Measurements from ENCODE around the gene NEXN. TPM values are rescaled to one million over a fixed set of nuclear protein-coding genes. Genes with fewer than 3 reads are reported as not detected.
"Not testable (repeated sequence)": the region's sequence is repeated elsewhere in the genome, so short reads cannot be mapped to it uniquely, and the experiment has no call there.

Gene NEXN
- total RNA-seq, 2 experiments from 2014 or later: 0.31 to 0.55 TPM

DNA sequence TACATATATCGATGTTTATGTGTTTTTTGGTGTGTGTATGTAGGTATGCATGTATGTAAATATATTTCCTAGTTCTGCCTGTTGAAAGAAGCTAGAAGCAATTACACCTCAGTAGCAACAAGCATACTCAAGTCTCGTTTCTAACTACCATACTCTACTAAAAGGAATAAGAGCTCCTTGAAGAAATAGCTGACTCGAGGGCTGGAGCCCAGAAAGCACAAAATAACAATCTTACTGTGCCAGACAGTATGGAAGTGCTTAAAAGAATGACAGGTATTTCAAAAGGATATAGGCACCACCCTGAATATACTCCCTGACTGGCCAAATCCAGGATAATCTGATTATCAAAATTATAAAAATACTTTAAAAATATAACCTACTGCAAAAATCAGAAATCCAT is 67.3 kb downstream of the NEXN start:
- ChIA-PET POLR2A (no interaction called here), CTCF (interaction anchor here (0.6 to 1.2 kb wide), 2 partner anchors 13 to 138 kb away, joined by 3 read pairs; no protein-coding TSS in a partner anchor)

DNA sequence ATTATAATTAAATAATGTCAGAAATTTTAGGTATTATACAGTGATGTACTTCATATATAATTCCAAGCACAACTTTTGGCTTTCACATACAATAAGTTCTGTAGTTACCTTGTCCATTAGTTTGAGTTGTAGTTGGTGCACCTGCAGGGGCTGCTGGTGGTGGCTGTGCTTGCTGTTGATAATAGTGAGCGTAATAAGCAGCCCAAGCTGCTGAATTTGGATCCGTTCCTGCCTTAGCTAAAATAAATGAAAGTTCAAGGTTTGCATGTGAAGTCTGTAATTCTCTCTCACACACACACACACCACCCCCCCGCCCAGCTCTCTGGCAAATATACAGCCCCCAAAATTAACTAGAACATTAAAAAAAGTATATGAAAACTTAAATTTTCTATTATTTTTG is 68.0 kb downstream of the NEXN start:
- ChIA-PET CTCF (interaction anchor here (0.6 to 1.2 kb wide), 2 partner anchors 14 to 137 kb away, joined by 3 read pairs; no protein-coding TSS in a partner anchor), POLR2A (no interaction called here)

DNA sequence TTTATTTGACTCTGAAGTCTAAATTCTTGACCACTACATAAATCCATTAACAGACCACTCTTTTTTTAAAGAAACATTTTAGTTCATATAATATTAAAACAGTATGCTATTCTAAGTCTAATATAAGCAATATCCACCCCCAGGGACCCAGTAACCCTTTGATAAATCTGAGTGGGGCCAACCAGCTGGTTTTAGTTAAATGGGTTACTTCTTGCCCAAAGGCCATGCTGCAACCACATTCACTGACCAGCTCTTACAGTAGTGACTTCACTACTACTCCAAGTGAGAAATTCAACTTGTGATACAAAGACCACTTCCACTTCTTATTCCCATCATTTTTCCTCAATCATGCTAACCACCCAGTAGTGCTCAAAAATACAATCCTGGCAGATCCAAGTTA is 70.0 kb downstream of the NEXN start:
- CTCF ChIA-PET: no interaction called here
- POLR2A ChIA-PET: no interaction called here

DNA sequence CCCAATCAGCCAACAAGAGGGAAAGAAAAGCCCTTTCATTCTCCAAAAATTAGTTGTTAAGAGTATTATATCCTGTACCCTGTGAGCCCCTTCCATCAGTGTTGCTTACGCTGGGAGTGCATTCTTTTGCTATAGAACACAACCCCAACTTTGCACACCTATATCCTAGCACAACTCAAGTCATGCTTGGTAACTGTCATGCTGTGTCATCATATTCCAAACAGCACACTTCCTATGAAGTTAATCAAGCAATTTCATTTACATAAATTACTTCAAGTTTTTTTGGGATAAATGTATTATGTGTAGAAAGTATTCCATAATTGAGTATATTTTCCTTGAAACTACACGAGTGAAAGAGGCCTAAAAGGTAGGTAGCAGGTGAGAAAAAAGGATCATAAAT is 70.4 kb downstream of the NEXN start:
- ChIA-PET CTCF (no interaction called here), POLR2A (no interaction called here)

DNA sequence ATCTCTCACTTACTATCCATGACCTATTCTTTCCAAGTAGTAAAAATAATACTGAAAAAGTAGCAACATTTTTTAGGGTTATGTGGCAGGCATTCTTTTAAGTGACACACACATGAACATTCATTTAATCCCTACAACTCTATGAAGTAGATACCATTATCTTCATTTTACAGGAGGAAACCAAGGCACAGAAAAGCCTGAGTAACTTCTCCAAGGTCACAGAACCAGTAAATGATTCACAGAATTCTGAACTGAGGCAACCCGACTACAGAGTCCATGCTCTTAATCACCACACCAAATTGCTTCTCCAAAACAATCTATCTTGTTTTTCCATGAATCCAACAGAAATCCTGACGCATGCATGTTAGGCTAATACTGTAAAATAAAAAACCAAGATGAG is 73.0 kb downstream of the NEXN start:
- ChIA-PET CTCF (no interaction called here), POLR2A (no interaction called here)

DNA sequence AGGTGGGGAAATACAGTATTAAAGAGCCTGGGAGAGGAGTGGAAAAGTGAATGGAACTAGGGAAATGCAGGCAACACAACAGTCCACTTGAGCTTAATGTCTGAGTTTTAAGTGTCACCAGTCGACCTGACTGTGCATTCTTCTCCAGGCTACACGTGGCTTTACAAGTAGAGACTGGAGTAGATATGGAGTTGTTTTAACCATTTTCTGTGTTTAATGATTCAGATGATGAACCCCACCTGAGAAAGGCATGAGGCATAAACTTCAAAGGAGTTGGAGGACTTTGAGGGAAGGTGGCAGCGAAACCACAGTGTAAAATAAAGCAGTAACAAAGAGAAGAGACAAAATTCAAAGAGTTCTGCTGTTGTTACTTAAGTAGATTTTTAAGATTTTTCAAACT is 77.9 kb downstream of the NEXN start:
- CTCF ChIA-PET: interaction anchor here (1.0 kb wide), 1 partner anchor 12 kb away, joined by 3 read pairs; the partner anchor contains the start of gene FUBP1
- POLR2A ChIA-PET: interaction anchor here (1.3 kb wide), 1 partner anchor 9 kb away, joined by 6 read pairs; no protein-coding TSS in a partner anchor

DNA sequence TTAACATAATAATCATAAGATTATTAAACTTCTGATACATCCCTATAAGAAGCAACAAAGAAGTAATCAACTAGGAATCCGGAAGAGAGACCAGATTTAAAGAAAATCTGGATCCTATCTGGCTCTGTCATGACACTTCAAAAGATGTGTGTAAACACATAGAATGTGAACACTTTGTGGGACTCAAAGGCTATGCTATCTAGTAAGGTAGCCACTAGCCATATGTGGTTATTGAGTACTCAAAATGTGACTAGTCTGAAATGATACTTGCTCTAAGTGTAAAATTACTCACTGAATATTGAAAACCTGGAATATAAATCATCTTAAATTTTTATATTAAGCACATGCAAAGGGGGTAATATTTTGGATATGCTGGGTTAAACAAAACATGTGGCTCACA is 81.8 kb downstream of the NEXN start:
- ChIA-PET CTCF (no interaction called here), POLR2A (interaction anchor here (0.8 to 1.5 kb wide), 2 partner anchors 8 to 27 kb away, joined by 3 to 4 read pairs; partner anchors contain the start of gene FUBP1)

DNA sequence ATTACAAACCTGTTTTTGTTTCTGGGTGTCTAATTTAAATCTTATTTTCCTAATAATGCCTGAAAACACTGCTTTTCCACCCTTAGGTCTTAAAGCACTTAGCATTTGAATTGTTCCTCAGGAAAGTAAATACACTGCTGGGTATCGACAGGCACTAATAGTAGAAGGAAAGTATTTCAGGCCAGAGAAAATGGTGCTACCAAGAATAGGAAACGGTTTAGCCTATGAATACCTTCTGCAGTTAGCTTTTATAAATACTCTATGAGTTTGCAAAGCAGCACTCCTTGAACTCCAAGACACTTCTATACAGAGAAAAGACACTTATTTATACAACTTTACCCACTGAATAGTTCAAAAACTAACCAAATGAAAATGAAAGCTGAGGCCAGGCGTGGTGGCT is 83.7 kb downstream of the NEXN start:
- POLR2A ChIA-PET: interaction anchor here (0.7 kb wide), 1 partner anchor 284 kb away, joined by 6 read pairs; no protein-coding TSS in a partner anchor
- CTCF ChIA-PET: no interaction called here

DNA sequence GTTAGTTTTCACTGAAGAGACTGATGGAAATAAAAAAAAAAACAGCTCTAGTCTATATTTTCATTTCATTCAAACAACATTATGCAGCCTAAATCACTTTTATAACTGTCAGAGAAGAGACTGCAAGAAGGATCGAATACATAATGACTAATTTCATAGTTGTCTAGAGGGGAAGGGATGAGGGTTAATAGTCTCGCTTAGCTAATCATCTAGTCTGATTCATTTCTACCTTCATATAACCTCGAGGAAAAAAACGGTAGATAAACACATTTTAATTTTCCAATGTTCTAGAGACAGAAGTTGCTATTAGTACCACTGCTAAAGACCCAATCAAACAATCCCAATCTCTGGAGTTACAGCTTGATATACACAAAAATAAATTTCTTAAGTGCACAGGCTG is 87.0 kb downstream of the NEXN start:
- ChIA-PET CTCF (interaction anchor here (1.3 kb wide), 1 partner anchor 139 kb away, joined by 3 read pairs; no protein-coding TSS in a partner anchor), POLR2A (interaction anchor here (0.7 to 6.4 kb wide), 3 partner anchors 10 to 29 kb away, joined by 3 to 125 read pairs (median 6); partner anchors contain the start of gene DNAJB4)

DNA sequence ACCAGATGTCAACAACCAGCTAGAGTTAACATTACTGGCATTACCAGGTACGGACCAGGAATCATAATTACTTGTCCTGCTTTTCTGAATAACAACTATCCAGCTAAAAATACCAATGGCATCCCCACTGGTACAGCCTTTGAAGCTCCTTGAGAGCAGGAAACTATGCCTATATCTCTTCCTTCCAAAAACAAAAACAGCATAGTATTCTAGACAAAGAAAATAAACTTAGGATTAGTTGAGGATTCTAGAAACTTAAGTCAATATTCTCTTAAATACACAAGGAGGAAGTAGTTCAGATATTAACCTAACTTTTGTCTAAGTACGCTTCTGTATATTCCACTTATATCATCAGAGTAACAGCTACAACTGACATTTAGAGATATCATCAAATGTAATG is 87.5 kb downstream of the NEXN start:
- CTCF ChIA-PET: interaction anchor here (1.3 to 2.6 kb wide), 2 partner anchors 8 to 139 kb away, joined by 3 to 7 read pairs; no protein-coding TSS in a partner anchor
- POLR2A ChIA-PET: interaction anchor here (1.2 to 6.4 kb wide), 2 partner anchors 10 to 28 kb away, joined by 6 to 125 read pairs; partner anchors contain the start of gene DNAJB4

DNA sequence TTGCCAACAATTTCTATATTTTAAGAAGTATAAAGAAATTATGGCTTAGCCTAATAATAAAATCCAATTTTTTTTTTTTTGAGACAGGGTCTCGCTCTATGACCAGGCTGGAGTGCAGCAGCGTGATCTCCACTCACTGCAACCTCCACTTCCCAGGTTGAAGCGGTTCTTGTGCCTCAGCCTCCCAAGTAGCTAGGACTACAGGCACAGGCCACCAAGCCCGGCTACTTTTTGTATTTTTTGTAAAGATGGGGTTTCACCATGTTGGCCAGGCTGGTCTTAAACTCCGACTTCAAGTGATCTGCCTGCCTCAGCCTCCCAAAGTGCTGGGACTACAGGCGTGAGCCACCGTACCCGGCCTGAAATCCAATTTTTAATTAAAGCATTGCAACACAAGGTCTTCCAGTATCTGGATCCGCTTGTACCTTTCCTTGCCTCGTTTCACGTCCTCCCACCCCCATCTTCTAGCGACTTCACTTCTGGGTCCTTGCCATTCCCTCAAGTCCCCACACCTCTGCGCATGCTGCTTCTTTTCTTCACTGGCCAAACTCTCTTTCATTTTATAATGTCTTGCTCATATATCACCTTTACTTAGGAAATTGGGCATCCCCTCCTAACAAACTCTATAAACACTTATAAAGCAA is 88.1 kb downstream of the NEXN start:
- POLR2A ChIA-PET: interaction anchor here (0.5 to 6.4 kb wide), 3 partner anchors 24 to 76 kb away, joined by 3 to 125 read pairs (median 4); partner anchors contain the start of gene DNAJB4
- CTCF ChIA-PET: interaction anchor here (1.3 to 2.6 kb wide), 2 partner anchors 9 to 28 kb away, joined by 3 to 7 read pairs; partner anchors contain the start of gene DNAJB4

DNA sequence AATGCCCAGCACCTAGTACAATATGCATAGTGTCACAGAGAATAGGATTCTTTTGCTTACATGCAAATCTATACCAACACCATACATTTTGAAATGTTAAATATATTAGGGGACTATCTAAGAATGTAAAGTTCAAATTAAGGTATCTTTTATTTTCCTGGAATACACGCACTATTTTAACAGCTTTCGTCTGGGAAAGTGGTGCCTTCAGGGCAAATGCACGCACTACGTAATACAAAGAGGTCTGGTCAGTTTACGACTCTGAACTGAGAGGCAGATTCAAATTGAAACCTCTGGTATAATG is 89.5 kb downstream of the NEXN start:
- ChIA-PET POLR2A (interaction anchor here (0.6 to 6.4 kb wide), 5 partner anchors 8 to 296 kb away, joined by 3 to 125 read pairs (median 5); partner anchors contain the start of genes DNAJB4 and ZZZ3), CTCF (interaction anchor here (1.0 to 2.6 kb wide), 5 partner anchors 10 to 295 kb away, joined by 3 to 11 read pairs (median 4); partner anchors contain the start of gene DNAJB4)

DNA sequence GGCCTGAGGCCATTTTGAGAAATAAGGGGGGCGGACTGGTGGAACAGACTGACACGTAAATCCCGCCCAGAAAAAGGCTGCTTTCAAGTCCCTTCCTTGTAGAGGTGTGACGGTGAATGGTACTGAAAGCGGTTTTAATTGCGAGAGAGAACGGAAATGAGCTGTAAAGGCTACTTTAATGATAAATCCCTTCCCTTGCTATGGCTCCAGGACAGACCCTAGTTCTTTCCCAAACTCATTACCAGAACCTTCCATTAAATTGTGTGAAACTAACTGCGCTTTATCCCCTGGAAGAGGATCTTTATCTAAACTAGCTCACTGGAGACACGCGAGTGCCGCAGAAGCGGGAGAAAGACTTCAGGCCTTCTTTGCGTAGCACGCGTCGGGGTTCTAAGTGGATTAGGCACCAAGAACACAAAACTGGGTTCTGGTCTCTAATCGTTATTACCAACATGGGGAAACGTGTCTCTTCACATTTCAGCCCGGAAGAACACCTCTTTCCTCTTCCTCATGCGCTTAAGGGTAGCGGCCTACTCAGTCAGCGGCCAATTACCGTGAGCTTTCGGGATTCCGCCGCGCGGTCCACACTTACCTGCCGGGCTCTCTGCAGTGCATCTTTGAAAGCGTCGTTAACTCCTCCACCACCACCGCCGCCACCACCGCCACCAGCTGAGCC is 90.0 kb downstream of the NEXN start:
- ChIA-PET CTCF (interaction anchor here (0.6 to 2.6 kb wide), 6 partner anchors 10 to 358 kb away, joined by 3 to 11 read pairs (median 4); partner anchors contain the start of gene DNAJB4), POLR2A (interaction anchor here (0.6 to 6.4 kb wide), 7 partner anchors 9 to 296 kb away, joined by 3 to 125 read pairs (median 4); partner anchors contain the start of genes DNAJB4 and ZZZ3)

DNA sequence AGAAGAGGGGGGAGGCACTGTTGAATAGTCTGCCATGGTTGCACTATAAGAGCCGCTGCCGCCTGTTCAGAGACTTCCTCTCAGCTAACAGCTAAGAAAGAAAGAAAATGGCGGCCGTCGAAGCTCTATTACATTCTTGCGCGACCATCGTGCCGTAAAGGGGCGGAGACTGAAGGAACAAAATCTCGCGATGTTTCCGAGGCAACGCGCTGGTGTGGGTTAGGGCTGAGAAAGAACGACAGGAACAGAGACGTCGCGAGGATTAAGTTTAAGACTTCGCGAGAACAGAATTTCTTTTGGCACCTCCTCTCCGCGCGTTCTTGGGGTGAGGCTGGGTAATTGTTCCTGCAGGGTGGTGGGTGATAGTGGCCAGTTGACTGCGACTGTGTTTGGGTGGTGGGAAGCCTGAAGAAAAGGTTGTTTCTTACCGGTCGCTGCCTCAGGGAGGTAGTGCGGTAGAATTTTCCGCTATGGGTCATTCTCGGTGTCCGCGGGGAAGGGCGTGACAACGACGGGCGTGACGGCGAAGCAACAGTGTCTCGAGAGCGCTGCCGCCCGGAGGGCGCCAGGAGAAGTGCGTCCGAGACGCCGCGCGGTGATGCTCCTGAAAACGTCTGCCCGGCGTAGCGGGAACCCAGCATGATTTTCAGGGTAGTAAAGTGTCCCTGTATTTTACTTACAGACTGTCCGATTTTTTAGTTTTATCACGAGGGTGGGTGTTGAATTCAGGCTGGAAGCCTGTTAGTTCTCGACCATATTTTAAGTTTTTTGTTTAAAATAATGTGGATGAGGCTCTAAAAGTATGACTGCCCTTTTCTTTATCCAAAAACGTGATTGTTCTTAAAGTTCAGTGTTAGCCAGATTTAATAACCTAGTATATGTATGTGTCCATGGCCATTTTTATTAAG is 90.8 kb downstream of the NEXN start, which contains the start of gene FUBP1:
Gene FUBP1 (minus strand): TSS at position 104 of the 908 bp plus-strand sequence. CDS start 68 bp downstream, at position 36.
- POLR2A ChIA-PET: interaction anchor here (0.6 to 6.4 kb wide), 7 partner anchors 9 to 297 kb away, joined by 3 to 125 read pairs (median 4); partner anchors contain the start of genes DNAJB4 and ZZZ3
- CTCF ChIA-PET: interaction anchor here (0.6 to 1.6 kb wide), 4 partner anchors 13 to 359 kb away, joined by 3 to 11 read pairs (median 4); partner anchors contain the start of gene DNAJB4

DNA sequence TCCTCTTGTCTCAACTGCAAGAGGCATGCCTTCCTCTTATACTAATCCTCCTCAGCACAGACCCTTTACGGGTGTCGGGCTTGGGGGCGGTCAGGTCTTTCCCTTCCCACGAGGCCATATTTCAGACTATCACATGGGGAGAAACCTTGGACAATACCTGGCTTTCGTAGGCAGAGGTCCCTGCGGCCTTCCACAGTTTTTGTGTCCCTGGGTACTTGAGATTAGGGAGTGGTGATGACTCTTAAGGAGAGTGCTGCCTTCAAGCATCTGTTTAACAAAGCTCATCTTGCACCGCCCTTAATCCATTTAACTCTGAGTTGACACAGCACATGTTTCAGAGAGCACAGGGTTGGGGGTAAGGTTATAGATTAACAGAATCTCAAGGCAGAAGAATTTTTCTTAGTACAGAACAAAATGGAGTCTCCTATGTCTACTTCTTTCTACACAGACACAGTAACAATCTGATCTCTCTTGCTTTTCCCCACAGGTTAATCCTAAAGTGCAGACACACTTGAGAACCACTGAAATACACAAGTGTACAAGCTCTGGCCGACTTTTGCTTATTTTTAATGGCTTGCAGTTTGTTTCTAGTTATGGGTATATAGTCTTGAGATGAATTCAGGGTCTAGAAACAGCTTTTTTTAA is 95.0 kb downstream of the NEXN start:
- POLR2A ChIA-PET, CTCF ChIA-PET: not testable (repeated sequence)

DNA sequence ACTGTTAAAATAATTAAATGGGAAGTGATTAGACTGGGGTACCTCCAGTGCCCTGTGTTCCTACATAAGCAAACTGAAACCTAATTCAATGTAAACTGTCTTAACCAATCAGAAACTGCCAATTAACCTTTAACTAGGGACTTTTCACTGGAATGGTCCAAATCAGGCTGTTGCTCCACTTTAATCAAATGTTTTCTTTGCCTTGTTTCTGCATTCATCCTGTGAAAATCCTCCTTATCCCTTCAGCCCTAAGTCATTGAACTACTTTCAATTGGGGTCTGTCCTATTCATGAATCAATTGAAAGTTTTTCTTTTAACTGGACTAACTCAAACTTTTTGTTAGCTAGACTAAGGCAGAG is 95.6 kb downstream of the NEXN start:
- POLR2A ChIA-PET: no interaction called here
- CTCF ChIA-PET: no interaction called here

DNA sequence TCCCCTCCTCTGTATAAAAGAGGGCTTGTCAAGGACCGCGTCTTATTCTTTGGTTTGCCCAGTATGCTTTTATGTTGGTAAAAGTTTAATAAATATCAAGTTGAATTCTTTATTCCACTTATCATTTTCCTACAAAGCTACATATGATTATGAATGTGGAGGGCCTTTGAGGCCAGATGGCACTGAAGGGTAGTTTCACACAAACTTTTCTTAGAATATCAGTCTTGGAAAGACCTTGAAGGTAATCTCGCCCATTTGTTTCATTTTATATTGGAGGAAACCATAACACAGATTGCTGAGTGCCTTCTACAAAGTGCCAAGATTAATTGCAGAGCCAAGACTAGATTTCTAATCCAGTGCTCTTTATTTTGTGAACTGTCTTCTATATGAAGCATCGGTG is 96.2 kb downstream of the NEXN start:
- POLR2A ChIA-PET: no interaction called here
- CTCF ChIA-PET: no interaction called here

DNA sequence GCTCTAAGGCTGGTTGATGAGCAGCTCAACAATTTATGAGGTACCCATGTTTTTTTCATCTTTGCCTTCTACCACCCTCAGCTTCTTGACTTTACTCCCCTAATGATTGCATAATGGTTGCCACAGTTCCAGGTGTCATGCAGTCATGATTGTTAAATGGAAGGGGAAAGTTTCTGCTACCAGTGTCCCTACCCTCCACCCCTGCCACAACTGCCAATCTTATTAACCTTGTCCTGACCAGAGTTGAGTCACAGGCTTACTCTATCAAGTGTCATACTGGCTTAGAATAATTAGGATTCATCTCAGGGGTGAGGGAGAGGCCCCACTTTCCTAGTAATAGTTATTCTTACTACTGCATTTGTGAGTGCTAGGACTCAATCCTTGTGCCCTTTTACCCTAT is 98.4 kb downstream of the NEXN start:
- POLR2A ChIA-PET: interaction anchor here (1.0 kb wide), 1 partner anchor 18 kb away, joined by 4 read pairs; the partner anchor contains the start of gene DNAJB4

More for the DNA sequence above, 98.4 kb downstream of the NEXN start:
- CTCF ChIA-PET: interaction anchor here (1.4 kb wide), 1 partner anchor 14 kb away, joined by 3 read pairs; no protein-coding TSS in a partner anchor
